Endometrial microvascular endothelial cells (primary cell): Measurements from ENCODE around the gene CEACAM1. TPM values are rescaled to one million over a fixed set of nuclear protein-coding genes. Genes with fewer than 3 reads are reported as not detected.
"Not testable (repeated sequence)": the region's sequence is repeated elsewhere in the genome, so short reads cannot be mapped to it uniquely, and the experiment has no call there.

ENCODE experiments used
- in situ Hi-C: cut with HindIII; loops from 2 replicates; pipeline ENCODE4 v1.10.0; 2017; ENCODE audit warnings: low sequenced_read_pairs, low pct_unique_long_range_greater_than_20kb; ENCODE audit errors: inconsistent ontology term
- total RNA-seq: library from RNA; depleted of rRNA; stranded (reverse); fragments of >200 nt; gene quantifications from one replicate; pipeline ENCODE4 v1.2.3, GENCODE V29; 2015; ENCODE audit errors: inconsistent ontology term

The CEACAM1 gene
- total RNA-seq, 1 donor from 2014 or later = 5.9 TPM

- in situ Hi-C loops = no loop called here
These were observed 62.4 kb downstream of the CEACAM1 start for GRCh38 chr19:42465827-42466280.

- in situ Hi-C loops = no loop called here
These were observed 66.5 kb downstream of the CEACAM1 start for GRCh38 chr19:42461700-42462324.

- in situ Hi-C loops = not testable (repeated sequence)
These were observed 67.0 kb downstream of the CEACAM1 start for GRCh38 chr19:42461231-42461630.

- in situ Hi-C loops = no loop called here
These were observed 68.4 kb downstream of the CEACAM1 start for GRCh38 chr19:42459926-42460325.

Other genes with a start within 250 kb of the CEACAM1 start
- 1.7 TPM for gene PRR19, start 226.3 kb downstream of the CEACAM1 start, total RNA-seq
- 46.2 TPM for gene PAFAH1B3, start 225.9 kb downstream of the CEACAM1 start, total RNA-seq
- gene TMEM145, start 215.2 kb downstream of the CEACAM1 start, total RNA-seq = not detected
- 17.4 TPM for gene MEGF8, start 202.8 kb downstream of the CEACAM1 start, total RNA-seq
- gene CNFN, start 138.2 kb downstream of the CEACAM1 start, total RNA-seq = not detected
- 8.8 TPM for gene LIPE, start 101.1 kb downstream of the CEACAM1 start, total RNA-seq
- not detected for gene CXCL17, start 85.5 kb downstream of the CEACAM1 start, total RNA-seq
- gene CEACAM8, start 66.4 kb upstream of the CEACAM1 start, total RNA-seq = not detected
- gene PSG3, start 212.0 kb upstream of the CEACAM1 start, total RNA-seq = 0.28 TPM
- not detected for gene PSG8, start 237.2 kb upstream of the CEACAM1 start, total RNA-seq